Adrenal gland (tissue), 5 donors: ENCODE data around the gene TSPAN2.

Experiments
- POLR2A ChIP-seq, 2 donors: fragments of 450-650 bp; IDR thresholded peaks; one replicate each; pipeline ENCODE4 v1.6.1; 2017; ENCODE audit warnings: antibody characterized with exemption in 2 of 2, mild to moderate bottlenecking in 2 of 2, moderate library complexity in 1 of 2
- TF ChIP-seq, protein P1 (sequence below), 6 experiments: fragments of 450-650 bp in 4 of 6; fragments of 200-600 bp in 2 of 6; sonication (generic) in 1 of 6; IDR thresholded peaks; 1 replicate in 5 of 6; 2 replicates in 1 of 6; pipeline versions ENCODE4 v1.5.1 to v1.8.0; 2016 to 2021; ENCODE audit warnings: antibody characterized with exemption in 6 of 6, mild to moderate bottlenecking in 2 of 6, moderate library complexity in 1 of 6
- donor health status: DM: no; HTN: no; CAD: no.

DNA sequence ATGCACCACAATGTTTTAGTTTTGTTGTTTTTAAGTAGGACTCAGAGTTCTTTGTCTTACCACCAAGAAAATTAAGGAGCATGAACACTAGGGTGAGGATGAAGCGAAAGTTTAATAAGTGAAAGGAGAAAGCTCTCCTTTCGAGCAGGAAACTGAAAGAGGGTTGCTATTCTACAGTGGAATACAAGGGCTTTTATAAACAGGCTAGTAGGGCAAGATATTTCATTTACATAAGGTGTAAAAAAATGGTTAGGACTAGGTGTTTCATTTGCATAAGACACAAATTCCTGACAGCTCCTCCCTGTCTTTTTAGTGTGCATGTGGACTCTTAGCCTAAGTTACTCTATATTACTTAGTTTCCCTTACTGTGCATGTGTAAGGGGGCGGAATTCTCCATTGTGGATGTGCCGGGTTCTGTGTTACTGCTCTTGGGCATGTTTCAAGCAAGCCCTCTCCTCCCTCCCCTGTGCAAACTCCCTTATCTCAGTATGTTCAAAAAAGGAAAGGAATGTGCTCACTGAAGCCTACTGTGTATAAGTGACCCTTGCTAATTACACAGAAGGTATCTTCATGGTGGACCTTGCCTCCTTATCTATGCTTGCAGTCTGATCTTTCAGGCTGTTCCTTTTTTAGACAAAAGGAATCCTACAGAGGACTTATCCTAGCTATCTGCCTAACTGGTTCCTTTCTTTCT lies 52.3 kb downstream of the TSPAN2 start:
- TF ChIP-seq POLR2A (IDR thresholded peaks at IDR 0.05): no peak
- TF ChIP-seq, protein P1, sequence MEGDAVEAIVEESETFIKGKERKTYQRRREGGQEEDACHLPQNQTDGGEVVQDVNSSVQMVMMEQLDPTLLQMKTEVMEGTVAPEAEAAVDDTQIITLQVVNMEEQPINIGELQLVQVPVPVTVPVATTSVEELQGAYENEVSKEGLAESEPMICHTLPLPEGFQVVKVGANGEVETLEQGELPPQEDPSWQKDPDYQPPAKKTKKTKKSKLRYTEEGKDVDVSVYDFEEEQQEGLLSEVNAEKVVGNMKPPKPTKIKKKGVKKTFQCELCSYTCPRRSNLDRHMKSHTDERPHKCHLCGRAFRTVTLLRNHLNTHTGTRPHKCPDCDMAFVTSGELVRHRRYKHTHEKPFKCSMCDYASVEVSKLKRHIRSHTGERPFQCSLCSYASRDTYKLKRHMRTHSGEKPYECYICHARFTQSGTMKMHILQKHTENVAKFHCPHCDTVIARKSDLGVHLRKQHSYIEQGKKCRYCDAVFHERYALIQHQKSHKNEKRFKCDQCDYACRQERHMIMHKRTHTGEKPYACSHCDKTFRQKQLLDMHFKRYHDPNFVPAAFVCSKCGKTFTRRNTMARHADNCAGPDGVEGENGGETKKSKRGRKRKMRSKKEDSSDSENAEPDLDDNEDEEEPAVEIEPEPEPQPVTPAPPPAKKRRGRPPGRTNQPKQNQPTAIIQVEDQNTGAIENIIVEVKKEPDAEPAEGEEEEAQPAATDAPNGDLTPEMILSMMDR (IDR thresholded peaks at IDR 0.05): no peak
